ENCODE results near the gene BLTP3B. TPM values are rescaled to one million over a fixed set of nuclear protein-coding genes. Genes with fewer than 3 reads are reported as not detected.

Gene BLTP3B
- total RNA-seq, 4 donors from 2014 or later, result 30.2 to 42.0 (median 41.2) TPM

DNA sequence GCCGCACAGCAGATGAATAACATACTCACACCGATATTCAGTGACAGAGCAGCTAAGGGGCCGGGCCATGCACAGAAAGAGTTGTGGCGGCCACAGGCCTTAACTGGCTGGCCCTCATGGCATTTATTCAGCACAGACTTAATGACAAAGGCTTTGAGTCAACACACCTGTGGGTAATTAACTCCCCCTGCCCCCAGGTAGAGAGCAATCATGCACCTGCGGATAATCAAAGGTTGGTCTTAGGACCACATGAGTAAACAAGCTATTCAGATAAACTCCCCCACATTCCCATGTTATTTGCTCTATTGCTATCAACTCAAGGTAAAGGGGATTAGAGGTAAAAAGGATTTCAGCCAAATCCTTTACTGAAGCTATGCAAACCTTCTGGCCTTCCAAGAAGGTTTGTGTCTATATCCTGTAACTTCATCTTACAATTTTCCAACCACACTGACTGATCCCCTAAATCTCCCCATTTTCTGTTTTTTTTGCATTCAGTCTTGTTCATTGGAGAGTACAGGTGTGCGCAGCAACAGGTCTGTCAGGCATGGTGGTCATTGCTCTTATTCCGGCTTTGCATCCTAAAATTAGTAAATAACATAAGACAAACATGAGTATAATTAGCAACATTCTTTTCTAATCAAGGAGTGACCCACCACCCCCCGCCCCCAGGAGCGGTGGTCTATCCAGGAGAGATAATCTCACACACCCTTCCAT is 16.9 kb upstream of the BLTP3B start:
- Histone ChIP-seq H3K27ac (no peak overlapping the region), H3K36me3 (no peaks in the 10 kb centered on the region), H3K4me1 (peaks cover 0 to 11% (median 5%) of the 10 kb centered on the region in 4 donors), H3K27me3 (no peaks in the 10 kb centered on the region), H3K4me3 (no peak overlapping the region), H3K9me3 (no peaks in the 10 kb centered on the region)
- TF ChIP-seq, protein P1, sequence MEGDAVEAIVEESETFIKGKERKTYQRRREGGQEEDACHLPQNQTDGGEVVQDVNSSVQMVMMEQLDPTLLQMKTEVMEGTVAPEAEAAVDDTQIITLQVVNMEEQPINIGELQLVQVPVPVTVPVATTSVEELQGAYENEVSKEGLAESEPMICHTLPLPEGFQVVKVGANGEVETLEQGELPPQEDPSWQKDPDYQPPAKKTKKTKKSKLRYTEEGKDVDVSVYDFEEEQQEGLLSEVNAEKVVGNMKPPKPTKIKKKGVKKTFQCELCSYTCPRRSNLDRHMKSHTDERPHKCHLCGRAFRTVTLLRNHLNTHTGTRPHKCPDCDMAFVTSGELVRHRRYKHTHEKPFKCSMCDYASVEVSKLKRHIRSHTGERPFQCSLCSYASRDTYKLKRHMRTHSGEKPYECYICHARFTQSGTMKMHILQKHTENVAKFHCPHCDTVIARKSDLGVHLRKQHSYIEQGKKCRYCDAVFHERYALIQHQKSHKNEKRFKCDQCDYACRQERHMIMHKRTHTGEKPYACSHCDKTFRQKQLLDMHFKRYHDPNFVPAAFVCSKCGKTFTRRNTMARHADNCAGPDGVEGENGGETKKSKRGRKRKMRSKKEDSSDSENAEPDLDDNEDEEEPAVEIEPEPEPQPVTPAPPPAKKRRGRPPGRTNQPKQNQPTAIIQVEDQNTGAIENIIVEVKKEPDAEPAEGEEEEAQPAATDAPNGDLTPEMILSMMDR (IDR thresholded peaks at IDR 0.05), result no peak
- TF ChIP-seq POLR2A (IDR thresholded peaks at IDR 0.05) (no peak), EP300 (IDR thresholded peaks at IDR 0.05) (no peak)
- 90 to 99% methylated on average over 8 of the region's 9 CpGs for WGBS, 2 donors
- DNase-seq (ENCODE audit: low spot score in 2 of 2), result no peak

DNA sequence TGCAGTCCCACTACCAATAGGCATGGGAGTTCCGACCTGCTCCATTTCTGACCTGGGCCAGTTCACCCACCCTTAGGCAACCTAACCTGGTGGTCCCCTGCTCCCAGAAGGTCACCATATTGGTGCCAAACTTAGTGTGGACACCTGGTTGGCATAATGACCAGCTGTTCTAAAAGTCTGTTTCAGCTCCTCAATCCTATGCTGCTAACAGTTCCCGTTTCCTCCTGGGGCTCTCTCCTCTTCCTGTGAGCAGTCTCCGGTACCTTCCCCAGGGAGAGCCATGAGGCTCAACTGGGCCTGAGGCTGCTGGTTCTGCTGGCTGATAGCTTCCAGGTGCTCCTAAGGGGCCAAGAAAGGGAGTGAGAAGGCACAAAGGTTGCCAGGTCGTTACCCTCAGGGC is 15.9 kb upstream of the BLTP3B start:
- 88 to 91% methylated on average over 4 of the region's 4 CpGs for WGBS, 2 donors
- TF ChIP-seq, protein P1 (IDR thresholded peaks at IDR 0.05), result no peak
- H3K4me3 ChIP-seq, result no peak overlapping the region
- H3K27me3 ChIP-seq, result no peaks in the 10 kb centered on the region
- no peak overlapping the region for H3K27ac ChIP-seq
- peaks cover 0 to 1% (median 0%) of the 10 kb centered on the region in 4 donors for H3K4me1 ChIP-seq
- no peak for DNase-seq (ENCODE audit: low spot score in 2 of 2)
- no peaks in the 10 kb centered on the region for H3K9me3 ChIP-seq
- no peaks in the 10 kb centered on the region for H3K36me3 ChIP-seq

DNA sequence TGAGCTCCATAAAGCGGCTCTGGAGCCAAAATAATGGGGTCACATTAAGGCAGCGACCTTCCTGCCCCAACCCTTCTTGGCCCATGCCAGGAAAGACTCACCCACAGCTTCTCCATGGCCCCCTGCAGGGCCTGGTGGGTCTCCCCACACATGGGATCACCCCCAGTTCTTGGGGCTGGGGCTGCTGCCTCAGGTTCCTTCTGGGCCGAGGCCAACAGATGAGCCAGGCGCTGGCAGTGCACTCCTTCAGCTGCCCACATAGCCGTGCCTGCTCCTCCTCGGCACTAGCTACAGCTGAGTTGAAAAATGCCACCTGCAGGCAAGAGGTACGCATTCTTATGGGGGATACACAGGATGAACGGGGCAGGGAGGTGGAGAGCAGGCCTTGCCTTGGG is 14.8 kb upstream of the BLTP3B start:
- 88 to 95% methylated on average over 4 to 8 of the region's 8 CpGs for whole genome bisulfite sequencing, 2 donors
- H3K36me3 ChIP-seq, result no peaks in the 10 kb centered on the region
- DNase-seq (ENCODE audit: low spot score in 2 of 2), result no peak
- H3K27me3 ChIP-seq, result no peaks in the 10 kb centered on the region
- H3K9me3 ChIP-seq, result no peaks in the 10 kb centered on the region
- TF ChIP-seq EP300 (IDR thresholded peaks at IDR 0.05), result no peak
- TF ChIP-seq, protein P1 (IDR thresholded peaks at IDR 0.05), result no peak
- no peak overlapping the region for H3K27ac ChIP-seq
- no peaks in the 10 kb centered on the region for H3K4me1 ChIP-seq
- H3K4me3 ChIP-seq, result no peak overlapping the region

DNA sequence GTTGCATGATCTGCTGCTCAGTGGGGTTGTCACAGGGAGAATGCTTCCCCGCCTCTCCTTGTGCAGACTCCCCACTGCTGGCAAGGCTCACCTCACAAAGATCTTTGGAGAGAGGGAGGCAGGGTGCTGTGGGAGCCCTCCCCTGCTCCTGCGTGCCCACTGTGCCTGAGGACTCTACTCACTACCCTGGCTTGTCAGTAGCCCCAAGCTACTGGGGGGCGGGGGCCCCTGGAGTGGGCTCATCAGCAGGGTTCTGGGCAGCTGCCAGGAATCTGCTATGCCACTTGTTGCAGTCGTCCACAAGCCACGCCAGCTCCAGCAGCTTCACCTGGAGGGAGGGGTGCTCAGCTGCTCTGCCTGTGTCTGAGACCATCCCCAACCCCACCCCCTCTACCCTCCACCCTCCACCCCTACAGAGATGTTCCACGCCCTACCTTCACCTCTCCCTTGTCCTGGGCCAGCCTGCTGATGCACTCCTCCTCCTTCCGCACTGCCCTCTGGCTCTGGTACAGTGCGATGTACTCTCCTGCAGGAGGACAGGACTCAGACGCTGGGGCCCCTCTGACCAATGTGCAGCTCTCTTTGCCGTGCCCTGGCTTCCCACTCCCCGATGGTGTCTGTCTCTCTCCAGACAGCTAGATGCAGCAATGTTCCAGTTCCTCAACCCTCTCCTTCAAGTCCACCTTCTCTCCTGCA is 14.2 kb upstream of the BLTP3B start:
- Histone ChIP-seq H3K4me3 (no peak overlapping the region), H3K9me3 (no peaks in the 10 kb centered on the region), H3K4me1 (no peaks in the 10 kb centered on the region), H3K27ac (no peak overlapping the region), H3K27me3 (no peaks in the 10 kb centered on the region), H3K36me3 (no peaks in the 10 kb centered on the region)
- no peak for TF ChIP-seq POLR2A (IDR thresholded peaks at IDR 0.05)
- DNase-seq (ENCODE audit: low spot score in 2 of 2), result no peak
- WGBS, 2 donors, result 74 to 77% methylated on average over 8 to 11 of the region's 11 CpGs

DNA sequence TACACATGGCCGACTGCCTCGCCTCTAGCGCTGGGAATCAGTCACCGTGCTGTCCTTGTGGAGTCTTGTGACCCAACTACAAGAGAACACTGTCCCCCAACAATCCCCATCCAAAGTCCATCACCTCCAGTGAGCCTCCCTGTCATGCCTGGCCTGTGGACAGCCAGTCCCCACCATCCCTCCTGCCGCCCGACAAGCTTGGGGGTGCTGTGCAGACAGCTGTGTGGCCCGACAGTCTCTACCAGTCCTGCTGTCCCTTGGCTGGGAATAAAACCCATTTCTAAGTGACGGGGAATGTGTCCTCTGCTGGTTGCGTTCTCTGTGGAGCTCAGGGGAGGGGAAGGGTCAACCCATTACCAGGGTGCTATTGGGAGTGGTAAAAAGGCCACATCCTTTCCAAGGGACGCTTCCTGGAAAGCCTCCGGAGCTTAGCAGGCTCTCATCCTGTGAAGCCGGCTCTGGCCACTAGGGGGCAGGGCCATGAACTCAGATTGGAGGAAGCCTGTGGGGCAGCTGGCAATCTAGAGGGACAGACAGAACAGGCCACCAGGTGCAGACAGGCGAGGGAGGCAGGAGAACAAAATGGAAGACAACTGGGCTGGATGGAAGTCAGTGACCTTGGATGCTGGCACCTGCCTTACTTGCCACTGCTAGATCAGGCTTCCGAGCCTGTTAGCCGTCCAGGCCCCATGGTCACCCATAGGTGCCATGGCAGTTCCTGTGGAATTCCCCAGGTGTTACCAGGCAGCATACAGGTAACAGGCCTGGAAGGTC is 12.0 kb upstream of the BLTP3B start:
- no peak overlapping the region for H3K27ac ChIP-seq
- TF ChIP-seq EP300 (IDR thresholded peaks at IDR 0.05) (no peak), POLR2A (IDR thresholded peaks at IDR 0.05) (no peak)
- TF ChIP-seq, protein P1 (IDR thresholded peaks at IDR 0.05), result peak; percentile 58 to 74 (median 65)
- 68 to 70% methylated on average over 15 of the region's 15 CpGs for WGBS, 2 donors
- no peaks in the 10 kb centered on the region for H3K4me1 ChIP-seq
- no peaks in the 10 kb centered on the region for H3K36me3 ChIP-seq
- no peak overlapping the region for H3K4me3 ChIP-seq
- no peaks in the 10 kb centered on the region for H3K27me3 ChIP-seq
- DNase-seq (ENCODE audit: low spot score in 2 of 2), result peak; percentile 38 to 70
- H3K9me3 ChIP-seq, result no peaks in the 10 kb centered on the region
